Non-pigmented ciliary epithelial cell (primary cell): Measurements from ENCODE around the gene MAP3K13.

Source experiments
- DNase-seq: peaks from one replicate; pipeline ENCODE4 v3.0.0-alpha.2; 2010; ENCODE audit warnings: low read depth

The MAP3K13 gene

GRCh38 chr3:185508335-185508991, 145.5 kb downstream of the MAP3K13 start:
- no peak for DNase-seq

GRCh38 chr3:185511711-185512110, 148.8 kb downstream of the MAP3K13 start:
- DNase-seq = no peak

GRCh38 chr3:185517387-185518130, 154.6 kb downstream of the MAP3K13 start:
- DNase-seq = no peak

- no peak for DNase-seq
Measured at GRCh38 chr3:185519021-185519420, 156.1 kb downstream of the MAP3K13 start.

- no peak for DNase-seq
Measured at GRCh38 chr3:185521349-185522138, 158.6 kb downstream of the MAP3K13 start.

GRCh38 chr3:185526349-185526951, 163.5 kb downstream of the MAP3K13 start:
- DNase-seq = no peak

GRCh38 chr3:185527364-185527763, 164.4 kb downstream of the MAP3K13 start:
- DNase-seq = no peak

GRCh38 chr3:185528532-185528931, 165.6 kb downstream of the MAP3K13 start:
- no peak for DNase-seq

- no peak for DNase-seq
Measured at GRCh38 chr3:185530856-185531255, 167.9 kb downstream of the MAP3K13 start.

- DNase-seq = no peak
Measured at GRCh38 chr3:185532901-185533300, 170.0 kb downstream of the MAP3K13 start.

- DNase-seq = no peak
Measured at GRCh38 chr3:185534511-185534910, 171.6 kb downstream of the MAP3K13 start.

GRCh38 chr3:185537369-185537970, 174.5 kb downstream of the MAP3K13 start:
- peak; percentile 95 for DNase-seq
